ENCODE data around the gene CDCA8. TPM values are rescaled to one million over a fixed set of nuclear protein-coding genes. Genes with fewer than 3 reads are reported as not detected.

Gene CDCA8
- total RNA-seq, 4 donors from 2014 or later, result 2.7 to 6.2 (median 4.4) TPM

GRCh38 chr1:37691497-37692077 lies 729 bp upstream of the CDCA8 start:
- Histone ChIP-seq H3K4me3 (peak overlapping the region; percentile 78), H3K4me1 (peaks cover 34% of the 10 kb centered on the region), H3K27me3 (no peaks in the 10 kb centered on the region), H3K36me3 (peaks cover 12% of the 10 kb centered on the region), H3K9me3 (no peaks in the 10 kb centered on the region), H3K27ac (peak overlapping the region; percentile 81)
- no peak for TF ChIP-seq POLR2AphosphoS5 (IDR thresholded peaks at IDR 0.05)
- TF ChIP-seq POLR2A (IDR thresholded peaks at IDR 0.05), result no peak
- no peak for TF ChIP-seq EP300 (IDR thresholded peaks at IDR 0.05)
- no peak for TF ChIP-seq CTCF (IDR thresholded peaks at IDR 0.05)
- peak in 1 of 2 donors; percentile 79 for DNase-seq (ENCODE audit: low spot score in 2 of 2)
- WGBS, result no CpG with 5 or more reads among the region's 45 CpGs

DNA sequence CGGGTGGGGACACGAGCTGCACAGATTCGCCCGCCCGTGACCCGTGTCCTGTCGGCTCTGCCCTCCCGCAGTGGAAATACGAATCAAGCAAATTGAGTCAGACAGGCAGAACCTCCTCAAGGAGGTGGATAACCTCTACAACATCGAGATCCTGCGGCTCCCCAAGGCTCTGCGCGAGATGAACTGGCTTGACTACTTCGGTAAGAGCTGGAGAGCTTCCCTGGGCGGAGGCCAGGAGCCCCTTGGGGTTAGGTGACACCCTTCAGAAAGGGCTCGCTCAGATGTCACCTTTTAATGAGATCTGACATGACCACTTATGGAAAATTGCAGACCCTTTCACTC lies 489 bp downstream of the CDCA8 start:
- DNase-seq (ENCODE audit: low spot score in 2 of 2), result no peak

DNA sequence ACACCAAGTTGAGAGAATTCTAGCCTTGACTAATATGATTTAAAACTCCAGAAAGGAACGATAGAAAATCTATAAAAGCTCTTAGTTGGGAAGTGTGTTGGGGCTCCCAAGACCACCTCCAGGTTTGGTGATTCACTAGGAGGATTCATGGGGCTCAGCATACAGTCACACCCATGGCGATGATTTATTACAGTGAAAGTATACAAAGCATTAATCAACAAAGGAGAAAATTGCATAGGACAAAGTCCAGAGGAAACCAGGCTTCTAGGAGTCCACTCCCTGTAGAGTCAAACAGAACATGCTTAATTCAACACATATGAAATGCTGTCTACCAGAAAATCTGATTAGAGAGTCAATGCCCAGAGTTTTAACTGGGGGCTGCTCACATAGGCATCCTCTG lies 4.8 kb downstream of the CDCA8 start:
- Histone ChIP-seq H3K4me1 (peaks cover 4% of the 10 kb centered on the region), H3K4me3 (no peak overlapping the region), H3K27ac (no peak overlapping the region), H3K27me3 (no peaks in the 10 kb centered on the region), H3K9me3 (no peaks in the 10 kb centered on the region), H3K36me3 (no peaks in the 10 kb centered on the region)
- WGBS, result 98% methylated on average over 2 of the region's 2 CpGs
- DNase-seq (ENCODE audit: low spot score in 2 of 2), result no peak
- TF ChIP-seq CTCF (IDR thresholded peaks at IDR 0.05) (no peak), POLR2AphosphoS5 (IDR thresholded peaks at IDR 0.05) (no peak), EP300 (IDR thresholded peaks at IDR 0.05) (no peak), POLR2A (IDR thresholded peaks at IDR 0.05) (no peak)

More for the DNA sequence above, 489 bp downstream of the CDCA8 start:
- no peak overlapping the region for H3K27ac ChIP-seq
- H3K9me3 ChIP-seq, result no peaks in the 10 kb centered on the region
- 0% methylated on average over 13 of the region's 16 CpGs for WGBS
- peaks cover 3% of the 10 kb centered on the region for H3K36me3 ChIP-seq
- peak overlapping the region; percentile 78 for H3K4me3 ChIP-seq
- peaks cover 34% of the 10 kb centered on the region for H3K4me1 ChIP-seq
- no peak for TF ChIP-seq CTCF (IDR thresholded peaks at IDR 0.05)
- TF ChIP-seq POLR2A (IDR thresholded peaks at IDR 0.05), result no peak
- no peak for TF ChIP-seq EP300 (IDR thresholded peaks at IDR 0.05)
- TF ChIP-seq POLR2AphosphoS5 (IDR thresholded peaks at IDR 0.05), result no peak
- H3K27me3 ChIP-seq, result no peaks in the 10 kb centered on the region

GRCh38 chr1:37697737-37698136 lies 5.4 kb downstream of the CDCA8 start:
- Histone ChIP-seq H3K27ac (no peak overlapping the region), H3K4me3 (no peak overlapping the region), H3K4me1 (peaks cover 3% of the 10 kb centered on the region), H3K9me3 (no peaks in the 10 kb centered on the region), H3K36me3 (no peaks in the 10 kb centered on the region), H3K27me3 (no peaks in the 10 kb centered on the region)
- TF ChIP-seq POLR2AphosphoS5 (IDR thresholded peaks at IDR 0.05), result no peak
- no peak for TF ChIP-seq POLR2A (IDR thresholded peaks at IDR 0.05)
- no peak for TF ChIP-seq CTCF (IDR thresholded peaks at IDR 0.05)
- no peak for TF ChIP-seq EP300 (IDR thresholded peaks at IDR 0.05)
- no peak for DNase-seq (ENCODE audit: low spot score in 2 of 2)
- 86% methylated on average over 2 of the region's 2 CpGs for WGBS

DNA sequence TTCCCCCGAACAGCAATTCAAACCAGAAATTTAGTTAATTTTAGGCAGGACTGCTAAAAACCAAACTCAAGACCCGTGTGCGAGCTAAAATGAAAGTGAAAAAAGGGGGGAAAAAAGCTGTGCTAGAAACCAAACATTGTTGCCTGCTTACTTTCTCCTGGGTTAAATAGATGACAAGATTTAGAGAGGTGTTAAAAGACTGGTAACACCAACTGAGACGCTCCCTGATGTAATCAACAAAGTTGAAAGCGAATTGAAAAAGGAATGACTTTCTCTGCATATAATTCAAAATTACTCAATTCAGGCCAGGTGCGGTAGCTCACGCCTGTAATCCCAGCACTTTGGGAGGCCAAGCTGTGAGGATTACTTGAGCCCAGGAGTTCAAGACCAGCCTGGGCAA lies 6.8 kb downstream of the CDCA8 start:
- DNase-seq (ENCODE audit: low spot score in 2 of 2), result no peak
- Histone ChIP-seq H3K4me1 (no peaks in the 10 kb centered on the region), H3K9me3 (no peaks in the 10 kb centered on the region), H3K4me3 (no peak overlapping the region), H3K36me3 (peaks cover 3% of the 10 kb centered on the region), H3K27me3 (no peaks in the 10 kb centered on the region), H3K27ac (no peak overlapping the region)
- TF ChIP-seq CTCF (IDR thresholded peaks at IDR 0.05), result no peak
- TF ChIP-seq POLR2A (IDR thresholded peaks at IDR 0.05), result no peak
- TF ChIP-seq POLR2AphosphoS5 (IDR thresholded peaks at IDR 0.05), result no peak
- no peak for TF ChIP-seq EP300 (IDR thresholded peaks at IDR 0.05)
- 94% methylated on average over 7 of the region's 7 CpGs for WGBS

Data from suprapubic skin (tissue), 4 donors.